Measurements from ENCODE around the gene HES4. TPM values are rescaled to one million over a fixed set of nuclear protein-coding genes. Genes with fewer than 3 reads are reported as not detected.
"Not testable (repeated sequence)": the region's sequence is repeated elsewhere in the genome, so short reads cannot be mapped to it uniquely, and the experiment has no call there.

The HES4 gene
- total RNA-seq, 2 donors from 2014 or later = 45.8 to 82.6 TPM

- Histone ChIP-seq H3K4me1 (replicated peaks) (peaks cover 2% of the 10 kb centered on the region), H3K36me3 (no peaks in the 10 kb centered on the region), H3K4me3 (no peak overlapping the region), H3K9me3 (no peaks in the 10 kb centered on the region), H3K27ac (no peak overlapping the region), H3K27me3 (replicated peaks; ENCODE audit: insufficient read depth) (peaks cover 1% of the 10 kb centered on the region)
- no peak for DNase-seq (ENCODE audit: low spot score)
- WGBS = 77% methylated on average over 9 of the region's 9 CpGs
- TF ChIP-seq POLR2AphosphoS5 (IDR thresholded peaks at IDR 0.05) = no peak
- TF ChIP-seq POLR2A (IDR thresholded peaks at IDR 0.05) = no peak
- intact Hi-C loops (cut with DNase I) = no loop called here
Observed at GRCh38 chr1:979744-980072, 20.2 kb downstream of the HES4 start.

- no peak for DNase-seq (ENCODE audit: low spot score)
- no peak overlapping the region for H3K4me3 ChIP-seq
- H3K36me3 ChIP-seq = no peaks in the 10 kb centered on the region
- intact Hi-C loops (cut with DNase I) = no loop called here
- H3K9me3 ChIP-seq = no peaks in the 10 kb centered on the region
- 79% methylated on average over 41 of the region's 60 CpGs for WGBS
- TF ChIP-seq POLR2AphosphoS5 (IDR thresholded peaks at IDR 0.05) (no peak), CTCF (IDR thresholded peaks at IDR 0.05) (no peak), POLR2A (IDR thresholded peaks at IDR 0.05) (no peak)
- no peak overlapping the region for H3K27ac ChIP-seq
- peaks cover 2% of the 10 kb centered on the region for H3K4me1 ChIP-seq (replicated peaks)
- H3K27me3 ChIP-seq (replicated peaks; ENCODE audit: insufficient read depth) = peaks cover 1% of the 10 kb centered on the region
Observed at GRCh38 chr1:978835-979743, 20.8 kb downstream of the HES4 start.

- peaks cover 1% of the 10 kb centered on the region for H3K27me3 ChIP-seq (replicated peaks; ENCODE audit: insufficient read depth)
- 79% methylated on average over 40 of the region's 44 CpGs for WGBS
- no peak overlapping the region for H3K27ac ChIP-seq
- H3K4me3 ChIP-seq = no peak overlapping the region
- no peaks in the 10 kb centered on the region for H3K9me3 ChIP-seq
- H3K4me1 ChIP-seq (replicated peaks) = peaks cover 2% of the 10 kb centered on the region
- DNase-seq (ENCODE audit: low spot score) = no peak
- no peaks in the 10 kb centered on the region for H3K36me3 ChIP-seq
- intact Hi-C loops (cut with DNase I) = no loop called here
- no peak for TF ChIP-seq POLR2AphosphoS5 (IDR thresholded peaks at IDR 0.05)
- no peak for TF ChIP-seq CTCF (IDR thresholded peaks at IDR 0.05)
- TF ChIP-seq POLR2A (IDR thresholded peaks at IDR 0.05) = no peak
Observed at GRCh38 chr1:978069-978834, 21.6 kb downstream of the HES4 start.

- H3K9me3 ChIP-seq; H3K4me3 ChIP-seq; H3K36me3 ChIP-seq; H3K27me3 ChIP-seq (replicated peaks; ENCODE audit: insufficient read depth); H3K4me1 ChIP-seq (replicated peaks): not testable (repeated sequence)
- intact Hi-C loops (cut with DNase I) = loop anchor here (2.0 kb wide), 1 partner anchor 72 kb away; no protein-coding TSS in a partner anchor
- WGBS = no CpG with 5 or more reads among the region's 39 CpGs
- H3K27ac ChIP-seq = peak overlapping the region in 1 of 2 donors; percentile 82
- peak; percentile 72 for DNase-seq (ENCODE audit: low spot score)
Observed at GRCh38 chr1:976791-977190, 23.1 kb downstream of the HES4 start.

GRCh38 chr1:975896-976683 lies 23.8 kb downstream of the HES4 start:
- intact Hi-C loops (cut with DNase I) = loop anchor here (2.0 kb wide), 1 partner anchor 71 kb away; no protein-coding TSS in a partner anchor
- no peaks in the 10 kb centered on the region for H3K27me3 ChIP-seq (replicated peaks; ENCODE audit: insufficient read depth)
- peak overlapping the region; percentile 82 to 85 for H3K27ac ChIP-seq
- no peaks in the 10 kb centered on the region for H3K36me3 ChIP-seq
- H3K4me3 ChIP-seq = peak overlapping the region; percentile 36 to 40
- DNase-seq (ENCODE audit: low spot score) = peak; percentile 79
- TF ChIP-seq POLR2A (IDR thresholded peaks at IDR 0.05) (peak; percentile 19), POLR2AphosphoS5 (IDR thresholded peaks at IDR 0.05) (peak; percentile 55), CTCF (IDR thresholded peaks at IDR 0.05) (peak; percentile 43 to 95 (median 75))
- peaks cover 2% of the 10 kb centered on the region for H3K4me1 ChIP-seq (replicated peaks)
- WGBS = 4% methylated on average over 40 of the region's 40 CpGs
- H3K9me3 ChIP-seq = no peaks in the 10 kb centered on the region
